ENCODE measurements around the gene KIAA0753.

The KIAA0753 gene

GRCh38 chr17:6671431-6671830, 30.9 kb upstream of the KIAA0753 start:
- Histone ChIP-seq H4K12ac (ENCODE audit: low read depth, low read length) (no peak overlapping the region), H3K4me3 (ENCODE audit: low read depth, low read length) (no peak overlapping the region), H4K8ac (ENCODE audit: low read depth, low read length) (no peak overlapping the region), H3K18ac (ENCODE audit: low read length) (no peak overlapping the region), H3K79me1 (ENCODE audit: low read length) (no peaks in the 10 kb centered on the region), H3K9me3 (ENCODE audit: insufficient read depth, low read depth, low read length) (no peaks in the 10 kb centered on the region), H3K23ac (ENCODE audit: low read length) (no peak overlapping the region), H2BK5ac (ENCODE audit: low read depth, low read length, poor library complexity) (no peak overlapping the region), H4K91ac (ENCODE audit: low read depth, low read length) (no peak overlapping the region), H3K9ac (ENCODE audit: low read length) (no peak overlapping the region), H3K4ac (ENCODE audit: low read depth, low read length) (no peak overlapping the region), H2AK5ac (ENCODE audit: low read length) (no peak overlapping the region), H3K27ac (ENCODE audit: low read depth, low read length) (no peak overlapping the region), H2BK12ac (ENCODE audit: low read length) (no peak overlapping the region), H2AFZ (ENCODE audit: insufficient read depth, low read length, poor library complexity) (no peak overlapping the region), H3K27me3 (ENCODE audit: insufficient read depth, low read length) (no peaks in the 10 kb centered on the region), H3K4me1 (ENCODE audit: control insufficient read depth in 1 of 2, insufficient read depth in 2 of 2, low read length in 2 of 2) (peaks cover 0 to 2% of the 10 kb centered on the region in 2 experiments), H2BK120ac (ENCODE audit: insufficient read depth, low read length, poor library complexity) (no peak overlapping the region), H3K14ac (ENCODE audit: low read length) (no peak overlapping the region), H3K36me3 (ENCODE audit: control insufficient read depth in 1 of 2, insufficient read depth in 2 of 2, low read length in 2 of 2) (no peaks in the 10 kb centered on the region), H3K79me2 (ENCODE audit: control insufficient read depth, insufficient read depth, low read length, poor library complexity) (no peaks in the 10 kb centered on the region), H3K4me2 (ENCODE audit: low read length) (no peak overlapping the region)
- no CpG with 5 or more reads among the region's 7 CpGs for WGBS (ENCODE audit: extremely low coverage, insufficient coverage, insufficient read length)
- no peak for DNase-seq

- no peaks in the 10 kb centered on the region for H3K9me3 ChIP-seq (ENCODE audit: insufficient read depth, low read depth, low read length)
- no CpG with 5 or more reads among the region's 6 CpGs for WGBS (ENCODE audit: extremely low coverage, insufficient coverage, insufficient read length)
Measured at GRCh38 chr17:6670999-6671398, 30.5 kb upstream of the KIAA0753 start.

GRCh38 chr17:6670571-6670970, 30.1 kb upstream of the KIAA0753 start:
- Histone ChIP-seq H3K79me2 (ENCODE audit: control insufficient read depth, insufficient read depth, low read length, poor library complexity) (no peaks in the 10 kb centered on the region), H2BK120ac (ENCODE audit: insufficient read depth, low read length, poor library complexity) (no peak overlapping the region), H2BK5ac (ENCODE audit: low read depth, low read length, poor library complexity) (no peak overlapping the region), H3K4me3 (ENCODE audit: low read depth, low read length) (no peak overlapping the region), H3K4me1 (ENCODE audit: control insufficient read depth in 1 of 2, insufficient read depth in 2 of 2, low read length in 2 of 2) (peaks cover 0 to 2% of the 10 kb centered on the region in 2 experiments), H2AK5ac (ENCODE audit: low read length) (no peak overlapping the region), H3K18ac (ENCODE audit: low read length) (no peak overlapping the region), H2AFZ (ENCODE audit: insufficient read depth, low read length, poor library complexity) (no peak overlapping the region), H2BK12ac (ENCODE audit: low read length) (no peak overlapping the region), H3K4ac (ENCODE audit: low read depth, low read length) (no peak overlapping the region), H3K9me3 (ENCODE audit: insufficient read depth, low read depth, low read length) (no peaks in the 10 kb centered on the region), H3K27ac (ENCODE audit: low read depth, low read length) (no peak overlapping the region), H3K27me3 (ENCODE audit: insufficient read depth, low read length) (no peaks in the 10 kb centered on the region), H3K14ac (ENCODE audit: low read length) (no peak overlapping the region), H3K36me3 (ENCODE audit: control insufficient read depth in 1 of 2, insufficient read depth in 2 of 2, low read length in 2 of 2) (no peaks in the 10 kb centered on the region), H3K23ac (ENCODE audit: low read length) (no peak overlapping the region), H4K8ac (ENCODE audit: low read depth, low read length) (no peak overlapping the region), H3K9ac (ENCODE audit: low read length) (no peak overlapping the region), H4K91ac (ENCODE audit: low read depth, low read length) (no peak overlapping the region), H3K79me1 (ENCODE audit: low read length) (no peaks in the 10 kb centered on the region), H3K4me2 (ENCODE audit: low read length) (no peak overlapping the region), H4K12ac (ENCODE audit: low read depth, low read length) (no peak overlapping the region)
- DNase-seq, result peak; percentile 7 to 62
- WGBS (ENCODE audit: extremely low coverage, insufficient coverage, insufficient read length), result no CpG with 5 or more reads among the region's 8 CpGs

More at GRCh38 chr17:6670999-6671398, 30.5 kb upstream of the KIAA0753 start:
- Histone ChIP-seq H3K4me1 (ENCODE audit: control insufficient read depth in 1 of 2, insufficient read depth in 2 of 2, low read length in 2 of 2) (peaks cover 0 to 2% of the 10 kb centered on the region in 2 experiments), H2AFZ (ENCODE audit: insufficient read depth, low read length, poor library complexity) (no peak overlapping the region), H2BK5ac (ENCODE audit: low read depth, low read length, poor library complexity) (no peak overlapping the region), H3K4me2 (ENCODE audit: low read length) (no peak overlapping the region), H3K14ac (ENCODE audit: low read length) (no peak overlapping the region), H3K27ac (ENCODE audit: low read depth, low read length) (no peak overlapping the region), H3K9ac (ENCODE audit: low read length) (no peak overlapping the region), H4K12ac (ENCODE audit: low read depth, low read length) (no peak overlapping the region), H3K23ac (ENCODE audit: low read length) (no peak overlapping the region), H3K18ac (ENCODE audit: low read length) (no peak overlapping the region), H3K36me3 (ENCODE audit: control insufficient read depth in 1 of 2, insufficient read depth in 2 of 2, low read length in 2 of 2) (no peaks in the 10 kb centered on the region), H3K79me2 (ENCODE audit: control insufficient read depth, insufficient read depth, low read length, poor library complexity) (no peaks in the 10 kb centered on the region), H3K27me3 (ENCODE audit: insufficient read depth, low read length) (no peaks in the 10 kb centered on the region), H2AK5ac (ENCODE audit: low read length) (no peak overlapping the region), H2BK12ac (ENCODE audit: low read length) (no peak overlapping the region), H3K4ac (ENCODE audit: low read depth, low read length) (no peak overlapping the region), H3K4me3 (ENCODE audit: low read depth, low read length) (no peak overlapping the region), H4K91ac (ENCODE audit: low read depth, low read length) (no peak overlapping the region), H4K8ac (ENCODE audit: low read depth, low read length) (no peak overlapping the region), H2BK120ac (ENCODE audit: insufficient read depth, low read length, poor library complexity) (no peak overlapping the region), H3K79me1 (ENCODE audit: low read length) (no peaks in the 10 kb centered on the region)
- no peak for DNase-seq

- Histone ChIP-seq H3K9ac (ENCODE audit: low read length) (no peak overlapping the region), H2AFZ (ENCODE audit: insufficient read depth, low read length, poor library complexity) (no peak overlapping the region), H2BK5ac (ENCODE audit: low read depth, low read length, poor library complexity) (no peak overlapping the region), H2AK5ac (ENCODE audit: low read length) (no peak overlapping the region), H3K79me1 (ENCODE audit: low read length) (no peaks in the 10 kb centered on the region), H3K4ac (ENCODE audit: low read depth, low read length) (no peak overlapping the region), H3K27me3 (ENCODE audit: insufficient read depth, low read length) (no peaks in the 10 kb centered on the region), H3K4me2 (ENCODE audit: low read length) (no peak overlapping the region), H2BK120ac (ENCODE audit: insufficient read depth, low read length, poor library complexity) (no peak overlapping the region), H3K23ac (ENCODE audit: low read length) (no peak overlapping the region), H3K36me3 (ENCODE audit: control insufficient read depth in 1 of 2, insufficient read depth in 2 of 2, low read length in 2 of 2) (no peaks in the 10 kb centered on the region), H2BK12ac (ENCODE audit: low read length) (no peak overlapping the region), H3K18ac (ENCODE audit: low read length) (no peak overlapping the region), H4K8ac (ENCODE audit: low read depth, low read length) (no peak overlapping the region), H4K12ac (ENCODE audit: low read depth, low read length) (no peak overlapping the region), H3K79me2 (ENCODE audit: control insufficient read depth, insufficient read depth, low read length, poor library complexity) (no peaks in the 10 kb centered on the region), H3K9me3 (ENCODE audit: insufficient read depth, low read depth, low read length) (no peaks in the 10 kb centered on the region), H3K4me3 (ENCODE audit: low read depth, low read length) (peak overlapping the region; percentile 30), H3K27ac (ENCODE audit: low read depth, low read length) (no peak overlapping the region), H3K14ac (ENCODE audit: low read length) (no peak overlapping the region), H3K4me1 (ENCODE audit: control insufficient read depth in 1 of 2, insufficient read depth in 2 of 2, low read length in 2 of 2) (peaks cover 0 to 2% of the 10 kb centered on the region in 2 experiments), H4K91ac (ENCODE audit: low read depth, low read length) (no peak overlapping the region)
- no CpG with 5 or more reads among the region's 10 CpGs for WGBS (ENCODE audit: extremely low coverage, insufficient coverage, insufficient read length)
- no peak for DNase-seq
Measured at GRCh38 chr17:6669479-6670212, 29.1 kb upstream of the KIAA0753 start.
